ENCODE data around the gene INSR. TPM values are rescaled to one million over a fixed set of nuclear protein-coding genes. Genes with fewer than 3 reads are reported as not detected.

The INSR gene
- total and polyA plus RNA-seq, 2 experiments from 2014 or later: 19.2 to 52.1 TPM

DNA sequence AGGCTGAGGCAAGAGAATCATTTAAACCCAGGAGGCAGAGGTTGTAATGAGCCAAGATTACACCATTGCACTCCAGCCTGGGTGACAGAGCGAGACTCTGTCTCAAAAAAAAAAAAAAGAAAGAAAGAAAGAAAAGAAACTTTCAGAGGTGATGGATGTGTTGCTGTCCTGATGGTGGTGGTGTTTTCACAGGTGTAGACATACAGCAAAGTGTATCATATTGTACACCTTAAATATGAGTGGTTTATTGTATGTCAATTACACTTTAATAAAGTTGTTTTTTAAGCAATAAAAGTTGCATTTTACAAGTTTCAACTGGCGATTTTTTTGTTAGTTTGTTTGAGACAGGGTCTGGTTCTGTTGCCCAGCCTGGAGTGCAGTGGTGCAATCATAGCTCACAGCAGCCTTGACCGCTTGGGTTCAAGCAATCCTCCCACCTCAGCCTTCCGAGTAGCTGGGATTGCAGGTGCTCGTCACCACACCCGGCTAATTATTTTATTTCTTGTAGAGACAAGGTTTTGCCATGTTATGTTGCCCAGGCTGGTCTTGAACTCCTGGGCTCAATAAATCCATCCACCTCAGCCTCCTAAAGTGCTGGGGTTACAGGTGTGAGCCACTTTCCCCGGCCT is 13.5 kb upstream of the INSR start:
- Histone ChIP-seq H3K4me3 (no peak overlapping the region), H4K20me1 (replicated peaks; ENCODE audit: insufficient read depth) (no peaks in the 10 kb centered on the region), H3K79me2 (replicated peaks; ENCODE audit: insufficient read depth) (no peaks in the 10 kb centered on the region), H3K4me1 (ENCODE audit: insufficient read depth) (no peaks in the 10 kb centered on the region), H3K9me2 (ENCODE audit: insufficient read depth) (no peaks in the 10 kb centered on the region), H3K36me3 (ENCODE audit: insufficient read depth) (no peaks in the 10 kb centered on the region), H3K27me3 (ENCODE audit: insufficient read depth) (no peaks in the 10 kb centered on the region), H2AFZ (no peak overlapping the region), H3K4me2 (no peak overlapping the region), H3K27ac (ENCODE audit: low read depth) (no peak overlapping the region), H3F3A (replicated peaks; ENCODE audit: low read depth) (no peaks in the 10 kb centered on the region)
- Mint-ChIP-seq H3K27me3 (ENCODE audit: insufficient read depth, low read depth, poor library complexity) (peaks cover 6% of the 10 kb centered on the region), H3K4me3 (no peak overlapping the region), H3K4me1 (no peaks in the 10 kb centered on the region), H3K27ac (no peak overlapping the region), H3K9me3 (no peaks in the 10 kb centered on the region), H3K36me3 (ENCODE audit: low read depth) (no peaks in the 10 kb centered on the region)
- TF ChIP-seq EZH2phosphoT487 (IDR thresholded peaks at IDR 0.05; ENCODE audit: unreplicated experiment): no peak
- DNase-seq (ENCODE audit: low spot score) (no peak), ATAC-seq (no peak)

DNA sequence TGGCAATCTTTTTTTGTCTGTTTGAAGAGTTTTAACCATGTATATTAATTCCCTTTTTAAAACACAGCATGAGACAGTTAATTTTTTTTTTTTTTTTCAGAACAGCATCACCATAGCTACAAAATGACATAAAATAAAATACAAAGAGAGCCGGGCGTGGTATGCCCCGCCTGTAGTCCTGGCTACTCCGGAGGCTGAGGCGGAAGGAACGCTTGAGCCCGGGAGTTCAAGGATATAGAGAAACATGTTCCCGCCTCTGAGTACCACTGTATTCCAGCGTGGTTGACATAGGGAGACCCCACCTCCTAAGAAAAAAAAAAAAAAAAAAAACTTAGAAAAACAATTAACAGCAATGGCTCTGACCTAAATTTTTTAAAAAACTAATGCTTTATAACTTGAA is 10.0 kb upstream of the INSR start:
- Histone ChIP-seq H2AFZ (no peak overlapping the region), H3K9me2 (ENCODE audit: insufficient read depth) (no peaks in the 10 kb centered on the region), H3K27me3 (ENCODE audit: insufficient read depth) (no peaks in the 10 kb centered on the region), H3K36me3 (ENCODE audit: insufficient read depth) (no peaks in the 10 kb centered on the region), H3F3A (replicated peaks; ENCODE audit: low read depth) (no peaks in the 10 kb centered on the region), H3K4me2 (no peak overlapping the region), H3K79me2 (replicated peaks; ENCODE audit: insufficient read depth) (no peaks in the 10 kb centered on the region), H3K4me3 (no peak overlapping the region), H3K4me1 (ENCODE audit: insufficient read depth) (no peaks in the 10 kb centered on the region), H4K20me1 (replicated peaks; ENCODE audit: insufficient read depth) (no peaks in the 10 kb centered on the region), H3K27ac (ENCODE audit: low read depth) (no peak overlapping the region)
- DNase-seq (ENCODE audit: low spot score) (no peak), ATAC-seq (no peak)
- Mint-ChIP-seq H3K27me3 (ENCODE audit: insufficient read depth, low read depth, poor library complexity) (peaks cover 5% of the 10 kb centered on the region), H3K27ac (no peak overlapping the region), H3K4me3 (no peak overlapping the region), H3K36me3 (ENCODE audit: low read depth) (no peaks in the 10 kb centered on the region), H3K9me3 (no peaks in the 10 kb centered on the region), H3K4me1 (no peaks in the 10 kb centered on the region)
- TF ChIP-seq EZH2 (IDR thresholded peaks at IDR 0.05; ENCODE audit: low read depth, unreplicated experiment): no peak
- TF ChIP-seq ZNF114 (CRISPR knock-in tag; IDR thresholded peaks at IDR 0.05): no peak
- no peak for TF ChIP-seq JUNB (IDR thresholded peaks at IDR 0.05; ENCODE audit: unreplicated experiment)
- TF ChIP-seq EZH2phosphoT487 (IDR thresholded peaks at IDR 0.05; ENCODE audit: unreplicated experiment): no peak
- no peak for TF ChIP-seq CTCF (conservative IDR thresholded peaks at IDR 0.05; ENCODE audit: low read depth in 2 of 2)
- no peak for TF ChIP-seq CREB1 (CRISPR knock-in tag; IDR thresholded peaks at IDR 0.05; ENCODE audit: low read depth)
- TF ChIP-seq, protein P1, sequence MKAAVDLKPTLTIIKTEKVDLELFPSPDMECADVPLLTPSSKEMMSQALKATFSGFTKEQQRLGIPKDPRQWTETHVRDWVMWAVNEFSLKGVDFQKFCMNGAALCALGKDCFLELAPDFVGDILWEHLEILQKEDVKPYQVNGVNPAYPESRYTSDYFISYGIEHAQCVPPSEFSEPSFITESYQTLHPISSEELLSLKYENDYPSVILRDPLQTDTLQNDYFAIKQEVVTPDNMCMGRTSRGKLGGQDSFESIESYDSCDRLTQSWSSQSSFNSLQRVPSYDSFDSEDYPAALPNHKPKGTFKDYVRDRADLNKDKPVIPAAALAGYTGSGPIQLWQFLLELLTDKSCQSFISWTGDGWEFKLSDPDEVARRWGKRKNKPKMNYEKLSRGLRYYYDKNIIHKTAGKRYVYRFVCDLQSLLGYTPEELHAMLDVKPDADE (IDR thresholded peaks at IDR 0.05): no peak
- no peak for TF ChIP-seq STAT1 (IDR thresholded peaks at IDR 0.05; ENCODE audit: unreplicated experiment)
- TF ChIP-seq NANOG (IDR thresholded peaks at IDR 0.05; ENCODE audit: borderline replicate concordance): no peak
- TF ChIP-seq ZNF331 (CRISPR knock-in tag; IDR thresholded peaks at IDR 0.05; ENCODE audit: low read depth): no peak
- TF ChIP-seq, protein P2, sequence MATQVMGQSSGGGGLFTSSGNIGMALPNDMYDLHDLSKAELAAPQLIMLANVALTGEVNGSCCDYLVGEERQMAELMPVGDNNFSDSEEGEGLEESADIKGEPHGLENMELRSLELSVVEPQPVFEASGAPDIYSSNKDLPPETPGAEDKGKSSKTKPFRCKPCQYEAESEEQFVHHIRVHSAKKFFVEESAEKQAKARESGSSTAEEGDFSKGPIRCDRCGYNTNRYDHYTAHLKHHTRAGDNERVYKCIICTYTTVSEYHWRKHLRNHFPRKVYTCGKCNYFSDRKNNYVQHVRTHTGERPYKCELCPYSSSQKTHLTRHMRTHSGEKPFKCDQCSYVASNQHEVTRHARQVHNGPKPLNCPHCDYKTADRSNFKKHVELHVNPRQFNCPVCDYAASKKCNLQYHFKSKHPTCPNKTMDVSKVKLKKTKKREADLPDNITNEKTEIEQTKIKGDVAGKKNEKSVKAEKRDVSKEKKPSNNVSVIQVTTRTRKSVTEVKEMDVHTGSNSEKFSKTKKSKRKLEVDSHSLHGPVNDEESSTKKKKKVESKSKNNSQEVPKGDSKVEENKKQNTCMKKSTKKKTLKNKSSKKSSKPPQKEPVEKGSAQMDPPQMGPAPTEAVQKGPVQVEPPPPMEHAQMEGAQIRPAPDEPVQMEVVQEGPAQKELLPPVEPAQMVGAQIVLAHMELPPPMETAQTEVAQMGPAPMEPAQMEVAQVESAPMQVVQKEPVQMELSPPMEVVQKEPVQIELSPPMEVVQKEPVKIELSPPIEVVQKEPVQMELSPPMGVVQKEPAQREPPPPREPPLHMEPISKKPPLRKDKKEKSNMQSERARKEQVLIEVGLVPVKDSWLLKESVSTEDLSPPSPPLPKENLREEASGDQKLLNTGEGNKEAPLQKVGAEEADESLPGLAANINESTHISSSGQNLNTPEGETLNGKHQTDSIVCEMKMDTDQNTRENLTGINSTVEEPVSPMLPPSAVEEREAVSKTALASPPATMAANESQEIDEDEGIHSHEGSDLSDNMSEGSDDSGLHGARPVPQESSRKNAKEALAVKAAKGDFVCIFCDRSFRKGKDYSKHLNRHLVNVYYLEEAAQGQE (IDR thresholded peaks at IDR 0.05; ENCODE audit: unreplicated experiment): no peak
- TF ChIP-seq POLR2AphosphoS5 (IDR thresholded peaks at IDR 0.05; ENCODE audit: low read depth): no peak
